ENCODE measurements around the gene ZGLP1.
A peak's percentile ranks its signal among the peaks of the same experiment; 100 is the strongest.

The ZGLP1 gene

GRCh38 chr19:10335352-10335985 is 25.9 kb upstream of the ZGLP1 start:
- TF ChIP-seq CTCF (IDR thresholded peaks at IDR 0.05; ENCODE audit: unreplicated experiment in 3 of 3), result no peak
- H3K36me3 Mint-ChIP-seq (ENCODE audit: low read depth), result peaks cover 3% of the 10 kb centered on the region
- peaks cover 8% of the 10 kb centered on the region for H3K27me3 Mint-ChIP-seq (ENCODE audit: low read depth)
- no peak overlapping the region for H3K27ac Mint-ChIP-seq
- H3K4me3 Mint-ChIP-seq, result peak overlapping the region in 2 of 3 experiments; percentile 95 to 97
- peaks cover 25% of the 10 kb centered on the region for H3K4me1 Mint-ChIP-seq
- no peaks in the 10 kb centered on the region for H3K9me3 Mint-ChIP-seq

GRCh38 chr19:10334588-10335351 is 25.2 kb upstream of the ZGLP1 start:
- Mint-ChIP-seq H3K4me3 (peak overlapping the region; percentile 95 to 99 (median 97)), H3K36me3 (ENCODE audit: low read depth) (peaks cover 8% of the 10 kb centered on the region), H3K27ac (peak overlapping the region in 2 of 3 experiments; percentile 79 to 88), H3K9me3 (no peaks in the 10 kb centered on the region), H3K27me3 (ENCODE audit: low read depth) (peaks cover 8% of the 10 kb centered on the region), H3K4me1 (peaks cover 25% of the 10 kb centered on the region)
- TF ChIP-seq CTCF (IDR thresholded peaks at IDR 0.05; ENCODE audit: unreplicated experiment in 3 of 3), result no peak

GRCh38 chr19:10333758-10334587 is 24.4 kb upstream of the ZGLP1 start:
- H3K36me3 Mint-ChIP-seq (ENCODE audit: low read depth), result peaks cover 11% of the 10 kb centered on the region
- TF ChIP-seq CTCF (IDR thresholded peaks at IDR 0.05; ENCODE audit: unreplicated experiment in 3 of 3), result no peak
- H3K4me3 Mint-ChIP-seq, result peak overlapping the region; percentile 95 to 99 (median 97)
- peaks cover 4% of the 10 kb centered on the region for H3K27me3 Mint-ChIP-seq (ENCODE audit: low read depth)
- peak overlapping the region; percentile 95 to 96 (median 96) for H3K27ac Mint-ChIP-seq
- peaks cover 25% of the 10 kb centered on the region for H3K4me1 Mint-ChIP-seq
- no peaks in the 10 kb centered on the region for H3K9me3 Mint-ChIP-seq

- Mint-ChIP-seq H3K4me3 (peak within 1 kb of the TSS; percentile 95 to 99 (median 97)), H3K27ac (peak within 1 kb of the TSS; percentile 95 to 96 (median 96)), H3K9me3 (no peaks in the 10 kb centered on the region), H3K36me3 (ENCODE audit: low read depth) (peaks cover 11% of the 10 kb centered on the region), H3K27me3 (ENCODE audit: low read depth) (no peaks in the 10 kb centered on the region), H3K4me1 (peaks cover 25% of the 10 kb centered on the region)
- no peak for TF ChIP-seq CTCF (IDR thresholded peaks at IDR 0.05; ENCODE audit: unreplicated experiment in 3 of 3)
Measured at GRCh38 chr19:10332965-10333757, 23.5 kb upstream of the ZGLP1 start, which contains the start of gene RAVER1. Gene RAVER1, minus strand, starts transcription at chr19:10333529. Its CDS starts 22 bp downstream, at chr19:10333507.

GRCh38 chr19:10332158-10332964 is 22.7 kb upstream of the ZGLP1 start:
- H3K36me3 Mint-ChIP-seq (ENCODE audit: low read depth), result peaks cover 16% of the 10 kb centered on the region
- no peaks in the 10 kb centered on the region for H3K27me3 Mint-ChIP-seq (ENCODE audit: low read depth)
- no peaks in the 10 kb centered on the region for H3K9me3 Mint-ChIP-seq
- peaks cover 25% of the 10 kb centered on the region for H3K4me1 Mint-ChIP-seq
- no peak for TF ChIP-seq CTCF (IDR thresholded peaks at IDR 0.05; ENCODE audit: unreplicated experiment in 3 of 3)
- H3K4me3 Mint-ChIP-seq, result peak overlapping the region; percentile 95 to 99 (median 97)
- H3K27ac Mint-ChIP-seq, result peak overlapping the region; percentile 95 to 96 (median 96)
